H9 (cell line): Measurements from ENCODE around the gene KIF26A. TPM values are rescaled to one million over a fixed set of nuclear protein-coding genes. Genes with fewer than 3 reads are reported as not detected.

Experiments
- DNase-seq: peaks from one replicate; pipeline ENCODE4 v3.0.0-alpha.2; 2017
- H2AFZ ChIP-seq: one replicate; pipeline ENCODE4 v1.6.1; 2013; ENCODE audit warnings: mild to moderate bottlenecking, low read length, control low read depth, moderate library complexity
- H2AK5ac ChIP-seq: 2 replicates; pipeline ENCODE4 v1.6.1; 2013; ENCODE audit warnings: low read length, control low read depth, mixed read lengths; ENCODE audit not compliant: insufficient read length
- H2BK120ac ChIP-seq: one replicate; pipeline ENCODE4 v1.6.1; 2013; ENCODE audit warnings: low read depth, mild to moderate bottlenecking, low read length, control low read depth, inconsistent platforms; ENCODE audit not compliant: poor library complexity, severe bottlenecking
- H2BK12ac ChIP-seq: 2 replicates; pipeline ENCODE4 v1.6.1; 2013; ENCODE audit warnings: low read length, control low read depth, mixed read lengths, low read depth; ENCODE audit not compliant: insufficient read length
- H2BK15ac ChIP-seq: 2 replicates; pipeline ENCODE4 v1.6.1; 2013; ENCODE audit warnings: low read depth, low read length, control low read depth
- H2BK20ac ChIP-seq: one replicate; pipeline ENCODE4 v1.6.1; 2013; ENCODE audit warnings: low read depth, mild to moderate bottlenecking, low read length, control low read depth, inconsistent platforms; ENCODE audit not compliant: poor library complexity, severe bottlenecking
- H2BK5ac ChIP-seq: 2 replicates; pipeline ENCODE4 v1.6.1; 2013; ENCODE audit warnings: low read length, control low read depth, mixed read lengths; ENCODE audit not compliant: insufficient read length
- H3K14ac ChIP-seq: 2 replicates; pipeline ENCODE4 v1.6.1; 2013; ENCODE audit warnings: low read length, control low read depth; ENCODE audit not compliant: insufficient read depth
- H3K18ac ChIP-seq: 2 replicates; pipeline ENCODE4 v1.6.1; 2013; ENCODE audit warnings: low read depth, mild to moderate bottlenecking, mixed read lengths, low read length, control low read depth; ENCODE audit not compliant: insufficient read length
- H3K23ac ChIP-seq: 2 replicates; pipeline ENCODE4 v1.6.1; 2013; ENCODE audit warnings: low read length, control low read depth, mixed read lengths, low read depth; ENCODE audit not compliant: insufficient read length
- H3K23me2 ChIP-seq: 2 replicates; pipeline ENCODE4 v1.6.1; 2013; ENCODE audit warnings: low read depth, mild to moderate bottlenecking, mixed read lengths, low read length, control low read depth; ENCODE audit not compliant: insufficient read length, poor library complexity, severe bottlenecking
- H3K27ac ChIP-seq: 2 replicates; pipeline ENCODE4 v1.5.1; 2013; ENCODE audit warnings: low read length, control low read depth, mixed read lengths, low read depth; ENCODE audit not compliant: insufficient read length
- H3K27me3 ChIP-seq: 2 replicates; pipeline ENCODE4 v1.6.1; 2013; ENCODE audit warnings: low read length, control low read depth, inconsistent platforms; ENCODE audit not compliant: insufficient read depth
- H3K4ac ChIP-seq: 2 replicates; pipeline ENCODE4 v1.6.1; 2013; ENCODE audit warnings: low read depth, mild to moderate bottlenecking, control low read depth, inconsistent platforms, low read length, moderate library complexity
- H3K4me1 ChIP-seq: 2 replicates; pipeline ENCODE4 v1.6.1; 2013; ENCODE audit warnings: low read length, control low read depth, inconsistent platforms; ENCODE audit not compliant: insufficient read depth
- H3K4me2 ChIP-seq: 2 replicates; pipeline ENCODE4 v1.6.1; 2013; ENCODE audit warnings: low read length, control low read depth, mixed read lengths; ENCODE audit not compliant: insufficient read length, insufficient read depth
- H3K56ac ChIP-seq: 2 replicates; pipeline ENCODE4 v1.6.1; 2013; ENCODE audit warnings: low read depth, mild to moderate bottlenecking, mixed read lengths, low read length, control low read depth; ENCODE audit not compliant: insufficient read length
- H3K79me1 ChIP-seq: 2 replicates; pipeline ENCODE4 v1.6.1; 2013; ENCODE audit warnings: low read depth, mild to moderate bottlenecking, moderate library complexity, low read length, control low read depth, inconsistent platforms; ENCODE audit not compliant: insufficient read depth, poor library complexity, severe bottlenecking
- H3K79me2 ChIP-seq: 2 replicates; pipeline ENCODE4 v1.6.1; 2013; ENCODE audit warnings: low read length, control low read depth, inconsistent platforms; ENCODE audit not compliant: insufficient read depth
- H3K9ac ChIP-seq: 2 replicates; pipeline ENCODE4 v1.6.1; 2013; ENCODE audit warnings: low read length, control low read depth, mixed read lengths; ENCODE audit not compliant: insufficient read length; ENCODE audit errors: extremely low read depth
- H3K9me3 ChIP-seq: one replicate; pipeline ENCODE4 v1.6.1; 2013; ENCODE audit warnings: low read depth, low read length, inconsistent platforms; ENCODE audit not compliant: control insufficient read depth
- H3T11ph ChIP-seq: one replicate; pipeline ENCODE4 v1.6.1; 2013; ENCODE audit warnings: mild to moderate bottlenecking, low read length, control low read depth, inconsistent platforms
- H4K20me1 ChIP-seq: one replicate; pipeline ENCODE4 v1.6.1; 2013; ENCODE audit not compliant: control insufficient read depth, insufficient read length, insufficient read depth
- H4K5ac ChIP-seq: 2 replicates; pipeline ENCODE4 v1.6.1; 2013; ENCODE audit warnings: low read depth, mild to moderate bottlenecking, mixed read lengths, low read length, control low read depth; ENCODE audit not compliant: insufficient read length
- H4K8ac ChIP-seq: replicated peaks from 2 replicates; pipeline ENCODE4 v1.6.1; 2013; ENCODE audit warnings: low read length, control low read depth, mixed read lengths, low read depth; ENCODE audit not compliant: insufficient read length
- H4K91ac ChIP-seq: 2 replicates; pipeline ENCODE4 v1.6.1; 2013; ENCODE audit warnings: low read depth, mild to moderate bottlenecking, moderate library complexity, mixed read lengths, low read length, control low read depth; ENCODE audit not compliant: insufficient read length
- H3K27ac Mint-ChIP-seq, 3 experiments: 2 replicates in 2 of 3; 3 replicates in 1 of 3; pipeline ENCODE4 v1.8.0; 2020 to 2021; ENCODE audit warnings: mixed read lengths in 3 of 3, mild to moderate bottlenecking in 1 of 3, moderate library complexity in 1 of 3
- H3K27me3 Mint-ChIP-seq: 2 replicates; pipeline ENCODE4 v1.8.0; 2021; ENCODE audit warnings: low read depth, mild to moderate bottlenecking, moderate library complexity, mixed read lengths
- H3K36me3 Mint-ChIP-seq, 3 experiments: 2 replicates in 2 of 3; 3 replicates in 1 of 3; pipeline ENCODE4 v1.8.0; 2020 to 2021; ENCODE audit warnings: low read depth in 3 of 3, mixed read lengths in 3 of 3; ENCODE audit not compliant: insufficient read depth in 1 of 3
- H3K4me1 Mint-ChIP-seq, 2 experiments: 2 replicates each; pipeline ENCODE4 v1.8.0; 2020; ENCODE audit warnings: mixed read lengths in 2 of 2
- H3K4me3 Mint-ChIP-seq, 2 experiments: 2 replicates in 1 of 2; 3 replicates in 1 of 2; pipeline ENCODE4 v1.8.0; 2020 to 2021; ENCODE audit warnings: mild to moderate bottlenecking in 2 of 2, mixed read lengths in 2 of 2, moderate library complexity in 1 of 2
- H3K9me3 Mint-ChIP-seq, 2 experiments: 2 replicates in 1 of 2; 3 replicates in 1 of 2; pipeline ENCODE4 v1.8.0; 2020; ENCODE audit warnings: mild to moderate bottlenecking in 2 of 2, mixed read lengths in 2 of 2, moderate library complexity in 1 of 2
- WGBS: extraction: QIAGEN DNeasy Blood & Tissue Kit; methylation state at CpG from one replicate; pipeline ENCODE4 v1.1.7; 2013; ENCODE audit warnings: missing lambda C conversion rate, low lambda C conversion rate, mixed read lengths; ENCODE audit not compliant: insufficient read length; ENCODE audit errors: extremely low coverage; 5-methylcytosine and 5-hydroxymethylcytosine counted together
- total RNA-seq: library from RNA; stranded (reverse); gene quantifications from 2 replicates; pipeline ENCODE4 v1.2.1, GENCODE V29; 2021
- TF ChIP-seq, protein P1 (sequence below): fragments of 200-600 bp; sonication (generic); conservative IDR thresholded peaks from 3 replicates; pipeline ENCODE4 v1.8.0; 2021; ENCODE audit warnings: antibody characterized with exemption, mild to moderate bottlenecking

KIF26A gene
- total RNA-seq, 1 experiment from 2014 or later = 44.2 TPM

DNA sequence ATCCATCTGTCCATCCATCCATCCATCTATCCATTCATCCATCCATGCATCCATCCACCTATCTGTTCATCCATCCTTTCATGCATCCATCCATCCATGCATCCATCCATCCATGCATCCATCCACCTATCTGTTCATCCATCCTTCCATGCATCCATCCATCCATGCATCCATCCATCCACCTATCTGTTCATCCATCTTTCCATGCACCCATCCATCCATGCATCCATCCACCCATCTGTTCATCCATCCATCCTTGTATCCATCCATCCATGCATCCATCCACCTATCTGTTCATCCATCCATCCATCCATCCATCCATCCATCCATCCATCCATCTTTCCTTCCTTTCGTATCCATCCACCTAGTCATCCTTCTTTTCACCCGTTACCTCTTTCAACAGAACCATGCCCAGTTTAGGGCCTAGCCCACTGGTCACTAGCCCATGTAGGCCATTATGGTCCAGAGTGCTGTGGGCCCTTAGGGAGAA lies 66.3 kb downstream of the KIF26A start:
- H3K27me3 ChIP-seq = no peaks in the 10 kb centered on the region
- H2BK15ac ChIP-seq = no peak overlapping the region
- Mint-ChIP-seq H3K4me3 (no peak overlapping the region), H3K27me3 (peaks cover 2% of the 10 kb centered on the region; the same call in 1 of the 2 replicates), H3K9me3 (no peaks in the 10 kb centered on the region; a peak in 1 of 5 replicates), H3K4me1 (peaks cover 0 to 7% of the 10 kb centered on the region in 2 experiments; a peak in 3 of 4 replicates), H3K36me3 (no peaks in the 10 kb centered on the region; a peak in 1 of 7 replicates), H3K27ac (no peak overlapping the region)
- WGBS = 100% methylated on average over 2 of the region's 2 CpGs
- TF ChIP-seq, protein P1, sequence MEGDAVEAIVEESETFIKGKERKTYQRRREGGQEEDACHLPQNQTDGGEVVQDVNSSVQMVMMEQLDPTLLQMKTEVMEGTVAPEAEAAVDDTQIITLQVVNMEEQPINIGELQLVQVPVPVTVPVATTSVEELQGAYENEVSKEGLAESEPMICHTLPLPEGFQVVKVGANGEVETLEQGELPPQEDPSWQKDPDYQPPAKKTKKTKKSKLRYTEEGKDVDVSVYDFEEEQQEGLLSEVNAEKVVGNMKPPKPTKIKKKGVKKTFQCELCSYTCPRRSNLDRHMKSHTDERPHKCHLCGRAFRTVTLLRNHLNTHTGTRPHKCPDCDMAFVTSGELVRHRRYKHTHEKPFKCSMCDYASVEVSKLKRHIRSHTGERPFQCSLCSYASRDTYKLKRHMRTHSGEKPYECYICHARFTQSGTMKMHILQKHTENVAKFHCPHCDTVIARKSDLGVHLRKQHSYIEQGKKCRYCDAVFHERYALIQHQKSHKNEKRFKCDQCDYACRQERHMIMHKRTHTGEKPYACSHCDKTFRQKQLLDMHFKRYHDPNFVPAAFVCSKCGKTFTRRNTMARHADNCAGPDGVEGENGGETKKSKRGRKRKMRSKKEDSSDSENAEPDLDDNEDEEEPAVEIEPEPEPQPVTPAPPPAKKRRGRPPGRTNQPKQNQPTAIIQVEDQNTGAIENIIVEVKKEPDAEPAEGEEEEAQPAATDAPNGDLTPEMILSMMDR = no peak
- H2BK20ac ChIP-seq = no peak overlapping the region
- no peaks in the 10 kb centered on the region for H4K20me1 ChIP-seq
- no peak overlapping the region for H3K18ac ChIP-seq
- H3K79me2 ChIP-seq = no peaks in the 10 kb centered on the region
- no peak overlapping the region for H3K4me2 ChIP-seq
- no peak overlapping the region for H2AK5ac ChIP-seq
- H3K9ac ChIP-seq = no peak overlapping the region
- no peak overlapping the region for H2BK120ac ChIP-seq
- DNase-seq = no peak
- H2BK12ac ChIP-seq = no peak overlapping the region
- no peak overlapping the region for H3K23ac ChIP-seq
- H3K4me1 ChIP-seq = no peaks in the 10 kb centered on the region
- H3K79me1 ChIP-seq = no peaks in the 10 kb centered on the region
- no peak overlapping the region for H3T11ph ChIP-seq
- no peak overlapping the region for H3K4ac ChIP-seq
- no peak overlapping the region for H4K8ac ChIP-seq
- H2AFZ ChIP-seq = no peak overlapping the region
- H4K5ac ChIP-seq = no peak overlapping the region
- no peak overlapping the region for H3K56ac ChIP-seq
- no peak overlapping the region for H2BK5ac ChIP-seq
- H3K27ac ChIP-seq = no peak overlapping the region
- H3K23me2 ChIP-seq = no peaks in the 10 kb centered on the region
- H3K14ac ChIP-seq = no peak overlapping the region
- H3K9me3 ChIP-seq = no peaks in the 10 kb centered on the region
- no peak overlapping the region for H4K91ac ChIP-seq
